HG02678 (cell line): Measurements from ENCODE around the gene NPHP4.

Experiments used
- ATAC-seq: cut with Tn5 transposase; IDR thresholded peaks from one replicate; pipeline ENCODE4 v1.9.1; 2021; ENCODE audit warnings: mild to moderate bottlenecking, moderate library complexity; ENCODE audit not compliant: unreplicated experiment

The NPHP4 gene

DNA sequence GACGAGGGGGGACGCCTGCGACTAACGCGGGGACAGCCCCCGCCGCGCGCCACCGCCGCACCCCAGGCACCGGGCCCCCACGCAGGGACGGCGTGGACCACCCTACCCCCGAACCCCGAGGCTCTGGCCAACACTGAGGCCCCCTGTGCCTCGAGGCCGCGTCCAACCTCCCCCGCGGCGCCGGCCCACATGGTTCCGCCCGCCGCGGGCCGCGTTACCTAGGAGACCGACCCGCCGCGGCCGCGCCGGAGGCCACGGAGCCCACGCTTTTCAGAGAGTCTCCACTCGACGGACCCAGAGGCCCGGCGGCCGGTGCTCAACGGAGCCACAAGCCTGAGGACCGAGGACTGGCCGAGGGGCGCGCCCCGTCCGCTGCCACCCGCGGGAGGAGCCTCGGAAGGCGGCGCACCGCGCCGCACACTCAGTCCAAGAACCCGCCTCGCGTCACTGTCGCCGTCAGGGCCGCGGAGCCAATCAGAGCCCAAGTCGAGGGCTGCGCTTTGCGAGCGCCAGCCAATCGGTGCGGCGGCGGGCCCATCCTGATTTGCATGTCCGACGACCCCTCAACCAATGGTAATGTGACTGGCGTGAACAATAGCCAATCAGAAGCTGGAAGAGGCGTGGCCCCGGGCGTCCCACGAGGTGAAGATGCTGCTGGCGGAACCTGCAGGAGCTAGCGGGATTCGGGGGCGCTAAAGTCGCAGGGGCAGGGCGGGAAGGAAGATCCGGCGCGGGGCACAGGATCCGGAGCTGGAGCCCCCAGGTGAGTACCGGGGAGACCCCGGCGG, at the start of gene NPHP4:
Gene NPHP4 (minus strand): TSS at position 400 of the 788 bp plus-strand sequence. CDS start 6,136 bp downstream, outside the sequence.
- peak; percentile 90 for ATAC-seq

DNA sequence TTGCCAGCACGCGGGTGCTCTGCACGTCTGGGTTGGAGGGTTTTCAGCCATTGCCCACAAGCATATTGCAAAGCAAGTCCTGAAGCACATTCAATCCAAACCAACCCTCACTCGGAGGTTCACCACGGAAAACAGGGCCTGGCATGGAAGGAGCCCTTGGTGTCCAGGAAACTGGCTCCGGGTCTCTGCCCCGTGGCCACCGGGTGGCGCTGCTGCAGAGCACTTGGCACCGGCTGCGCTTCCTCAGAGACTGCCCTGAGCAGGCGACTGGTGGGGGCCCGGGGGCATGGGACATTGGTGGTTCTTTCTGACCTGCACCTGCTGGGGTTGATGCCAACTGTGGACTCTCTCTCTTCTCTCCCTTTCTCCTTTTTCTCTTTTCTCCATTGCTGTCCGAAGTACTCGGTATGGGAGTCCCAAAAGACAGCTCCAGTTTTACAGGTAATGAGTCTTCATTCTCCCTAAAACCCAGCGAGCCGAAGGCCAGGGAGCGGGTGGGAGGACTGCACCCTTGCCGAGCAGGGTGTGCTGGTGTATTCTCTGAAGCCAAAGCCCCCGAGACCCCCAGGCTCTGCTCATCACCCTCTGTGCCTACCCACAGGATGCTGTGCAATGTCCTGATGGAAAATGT, 49.3 kb upstream of the NPHP4 start:
- no peak for ATAC-seq

DNA sequence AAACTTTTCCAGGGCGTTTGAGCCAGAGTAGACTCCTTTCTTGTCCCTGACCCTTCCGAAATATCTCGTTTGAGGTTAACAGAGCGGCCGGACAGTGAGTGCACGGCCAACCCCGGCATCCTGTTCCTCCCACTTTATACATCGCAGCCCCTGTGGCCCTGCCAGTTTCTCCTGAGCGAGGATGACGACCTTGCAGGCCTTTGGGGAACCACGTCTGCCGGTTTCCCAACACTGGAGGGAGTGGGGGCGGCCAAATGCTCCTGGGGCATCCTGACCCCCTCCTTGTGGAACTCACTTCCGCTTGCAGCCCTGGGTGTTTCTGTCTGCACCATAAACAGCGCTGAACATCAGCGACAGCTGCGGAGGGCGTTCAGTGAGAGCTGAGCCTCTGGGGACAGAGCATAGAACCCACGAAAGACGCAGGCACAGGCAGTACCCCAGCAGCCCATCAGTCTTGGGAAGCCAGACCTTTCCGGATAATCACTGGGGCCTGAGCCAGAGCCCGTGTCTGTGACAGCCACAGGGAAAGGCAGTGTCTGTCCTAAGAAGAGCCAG, 48.7 kb upstream of the NPHP4 start:
- no peak for ATAC-seq

DNA sequence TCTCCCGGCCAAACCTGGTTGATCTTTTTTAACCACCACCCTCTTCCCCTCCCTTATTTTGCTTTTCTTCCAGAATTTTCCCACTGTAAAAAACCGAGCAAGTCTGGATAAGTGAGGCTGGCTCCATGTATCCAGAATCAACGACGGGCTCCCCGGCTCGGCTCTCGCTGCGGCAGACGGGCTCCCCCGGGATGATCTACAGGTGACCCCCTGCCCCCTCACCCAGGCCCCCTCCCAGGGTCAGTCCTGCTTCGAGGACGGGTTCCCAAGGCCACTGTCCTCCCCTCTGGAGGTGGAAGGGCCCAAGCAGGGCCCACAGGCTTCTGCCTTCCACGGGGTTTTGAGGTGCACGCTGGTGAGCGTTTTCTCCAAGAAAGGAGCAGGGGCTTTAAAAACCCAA, 48.2 kb upstream of the NPHP4 start:
- no peak for ATAC-seq

- ATAC-seq, result no peak
These were observed 46.8 kb upstream of the NPHP4 start for GRCh38 chr1:6039031-6039430.

GRCh38 chr1:6038603-6039002, 46.4 kb upstream of the NPHP4 start:
- ATAC-seq, result no peak

DNA sequence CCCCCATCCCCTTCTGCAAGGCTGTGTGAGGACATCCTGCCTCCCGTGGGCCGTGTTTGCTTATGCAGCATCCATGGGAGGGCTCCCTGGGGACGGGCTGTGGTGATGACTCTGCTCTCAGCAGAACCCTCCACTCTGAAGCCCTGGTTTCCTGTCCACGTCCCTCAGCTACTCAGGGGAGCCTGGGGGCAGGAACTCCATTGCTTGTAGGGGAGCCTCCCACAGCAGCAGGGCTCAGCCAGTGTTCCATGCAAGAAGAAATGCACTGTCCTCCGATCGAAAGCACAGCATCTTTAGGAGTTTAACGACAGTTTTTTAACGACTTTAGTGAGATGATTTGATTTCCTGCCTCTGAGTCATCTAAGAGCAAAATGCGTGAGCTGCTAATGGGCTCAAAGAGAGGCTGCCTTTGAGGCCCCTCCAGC, 45.1 kb upstream of the NPHP4 start:
- peak; percentile 58 for ATAC-seq

DNA sequence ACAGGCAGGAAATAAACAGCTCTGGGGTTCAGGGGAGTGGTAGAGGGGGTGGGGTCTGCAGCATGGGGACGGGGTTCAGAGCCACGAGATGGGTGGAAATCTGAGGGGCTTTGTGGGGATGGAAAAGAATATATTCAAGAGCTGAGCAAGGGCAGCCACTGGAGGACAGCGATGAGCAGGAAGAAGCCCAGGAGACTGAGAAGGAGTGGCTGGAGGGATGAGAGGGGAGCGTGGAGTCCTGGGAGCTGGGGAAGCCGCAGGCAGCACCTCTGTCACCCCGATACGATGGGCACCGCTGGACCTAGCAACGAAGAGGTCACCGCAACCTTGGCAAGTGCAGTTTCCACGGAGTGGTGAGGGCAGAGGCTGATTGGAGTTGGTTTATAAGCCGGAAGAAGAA, 43.5 kb upstream of the NPHP4 start:
- ATAC-seq, result no peak

- ATAC-seq, result no peak
These were observed 43.1 kb upstream of the NPHP4 start for GRCh38 chr1:6035303-6035702.

GRCh38 chr1:6034750-6035096, 42.5 kb upstream of the NPHP4 start:
- ATAC-seq, result no peak

GRCh38 chr1:6033986-6034749, 41.9 kb upstream of the NPHP4 start:
- no peak for ATAC-seq

DNA sequence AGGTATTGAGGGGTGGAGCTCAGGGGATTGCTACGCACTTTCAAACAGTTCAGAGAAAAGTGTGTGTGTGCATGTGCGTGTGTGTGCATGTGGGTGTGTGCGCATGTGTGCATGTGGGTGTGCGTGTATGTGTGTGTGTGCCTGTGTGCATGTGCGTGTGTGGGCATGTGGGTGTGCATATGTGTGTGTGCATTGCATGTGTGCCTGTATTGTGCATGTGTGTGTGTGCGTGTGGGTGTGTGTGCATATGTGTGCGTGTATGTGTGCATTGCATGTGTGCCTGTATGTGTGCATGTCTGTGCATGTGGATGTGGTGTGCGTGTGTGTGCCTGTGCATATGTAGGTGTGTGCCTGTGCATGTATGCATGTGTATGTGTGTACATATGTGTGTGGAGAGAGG, 40.9 kb upstream of the NPHP4 start:
- no peak for ATAC-seq

DNA sequence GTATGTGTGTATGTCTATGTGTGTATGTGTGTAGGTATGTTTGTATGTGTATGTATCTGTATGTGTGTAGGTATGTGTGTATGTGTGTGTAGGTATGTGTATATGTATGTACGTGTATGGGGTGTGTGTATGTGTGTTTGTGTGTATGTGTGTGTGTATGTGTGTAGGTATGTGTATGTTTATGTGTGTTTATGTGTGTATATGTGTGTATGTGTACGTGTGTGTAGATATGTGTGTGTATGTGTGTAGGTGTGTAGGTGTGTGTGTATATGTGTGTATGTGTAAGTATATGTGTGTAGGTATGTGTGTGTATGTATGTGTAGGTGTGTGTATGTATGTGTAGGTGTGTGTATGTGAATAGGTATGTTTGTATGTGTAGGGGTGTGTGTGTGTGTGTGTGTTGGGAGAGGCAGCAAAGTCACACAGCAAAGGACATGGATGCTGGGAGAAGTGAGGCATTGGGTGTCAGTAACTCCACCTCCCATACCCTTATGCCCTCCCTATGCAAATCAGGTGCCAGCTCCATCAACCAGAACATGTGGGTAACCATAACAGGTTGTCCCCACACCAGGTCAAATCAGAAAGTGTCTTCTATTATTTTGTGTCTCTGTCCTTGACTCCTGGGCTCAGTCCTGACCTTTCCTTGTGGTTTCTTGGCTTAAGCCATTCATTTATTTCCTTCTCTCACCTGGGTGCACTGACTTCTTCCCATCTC, 38.5 kb upstream of the NPHP4 start:
- ATAC-seq, result no peak

- no peak for ATAC-seq
These were observed 37.9 kb upstream of the NPHP4 start for GRCh38 chr1:6030132-6030531.

DNA sequence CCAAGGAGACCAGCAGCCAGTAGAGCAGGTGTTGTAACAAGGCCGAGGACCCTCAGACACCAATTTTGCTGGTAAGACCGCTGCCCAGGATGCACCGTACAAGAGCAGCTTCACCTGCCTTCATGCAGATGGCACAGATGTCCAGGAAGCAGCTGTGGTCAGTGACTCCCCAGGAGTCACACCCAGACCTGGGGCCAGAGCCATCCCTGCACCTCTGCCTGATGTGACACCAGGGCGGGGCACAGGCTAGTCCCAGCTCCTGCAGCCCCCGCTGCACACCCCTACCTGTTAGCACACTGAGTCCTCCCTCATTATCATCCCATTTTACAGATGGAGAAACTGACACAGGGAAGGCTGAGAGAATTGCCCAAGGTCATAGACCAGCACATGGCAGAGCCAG, 37.1 kb upstream of the NPHP4 start:
- ATAC-seq, result no peak

- peak; percentile 29 for ATAC-seq
These were observed 36.0 kb upstream of the NPHP4 start for GRCh38 chr1:6028042-6028850.

DNA sequence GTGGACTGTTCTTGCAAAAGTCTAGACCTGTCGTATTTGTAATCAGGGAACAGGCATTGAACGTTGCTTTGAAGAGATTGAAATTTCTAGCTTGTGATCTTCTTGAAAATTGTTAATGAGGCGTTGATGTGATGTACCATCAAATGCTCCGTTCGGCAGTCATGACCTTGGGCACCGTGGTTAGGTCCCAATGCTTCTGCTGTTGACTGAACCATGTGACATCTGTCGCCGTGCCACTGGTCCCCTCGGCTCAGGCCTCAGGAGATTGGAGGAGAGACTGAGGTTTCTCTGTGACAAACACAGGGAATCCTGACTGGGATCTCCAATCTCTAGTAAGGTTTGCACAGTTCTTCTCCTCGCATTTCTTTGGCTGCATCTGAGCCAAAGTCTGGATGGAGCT, 35.4 kb upstream of the NPHP4 start:
- no peak for ATAC-seq

DNA sequence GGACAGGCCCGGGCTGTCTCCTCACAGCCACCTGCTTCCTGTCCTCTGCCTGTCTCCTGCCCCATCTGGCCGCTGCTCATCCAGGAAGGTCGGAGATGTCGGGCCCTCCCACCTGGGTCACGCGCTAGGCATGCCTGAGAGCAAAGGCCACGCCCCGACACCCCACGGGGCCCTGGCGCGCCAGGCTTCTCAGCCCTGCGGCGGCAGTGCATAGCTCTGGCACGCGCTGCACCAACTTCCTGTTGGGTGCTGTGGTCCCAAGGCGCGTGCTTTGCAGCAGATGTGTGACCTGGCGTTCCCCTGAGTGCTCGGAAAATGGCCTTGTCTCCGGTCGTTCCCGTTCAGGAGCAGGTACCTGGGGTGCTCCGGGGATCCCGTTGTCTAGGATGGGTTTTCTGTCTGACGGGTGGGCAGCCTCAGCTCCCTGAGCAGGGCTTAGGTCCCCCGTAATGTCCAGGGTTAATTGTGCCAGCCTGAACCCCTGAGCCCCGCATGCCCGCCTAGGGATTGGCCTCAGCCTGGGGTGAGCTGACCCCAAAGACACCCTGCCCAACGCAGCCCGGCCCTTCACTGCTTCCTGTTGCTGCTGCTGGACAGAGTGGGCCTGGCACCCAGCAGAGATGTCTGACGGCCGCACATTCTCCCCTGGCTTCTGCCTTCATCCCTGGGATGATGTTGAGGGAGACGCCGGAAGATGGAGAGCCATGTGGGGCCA, 34.0 kb upstream of the NPHP4 start:
- peak; percentile 84 for ATAC-seq

GRCh38 chr1:6025269-6026094, 33.3 kb upstream of the NPHP4 start:
- no peak for ATAC-seq
